SIG-M5 treated with dmso at 0.1 percent for 504 hours (cell line): ENCODE results near the gene ABCC1.
A peak's percentile ranks its signal among the peaks of the same experiment; 100 is the strongest.
"Not testable (repeated sequence)": the region's sequence is repeated elsewhere in the genome, so short reads cannot be mapped to it uniquely, and the experiment has no call there.

ENCODE experiments used
- DNase-seq: peaks from one replicate; lab custom pipeline; 2025; ENCODE audit not compliant: unreplicated experiment; lab: John Stamatoyannopoulos, UW

The ABCC1 gene

GRCh38 chr16:16104804-16105141 lies 155.4 kb downstream of the ABCC1 start:
- DNase-seq, result not testable (repeated sequence)

GRCh38 chr16:16105646-16106045 lies 156.2 kb downstream of the ABCC1 start:
- no peak for DNase-seq

DNA sequence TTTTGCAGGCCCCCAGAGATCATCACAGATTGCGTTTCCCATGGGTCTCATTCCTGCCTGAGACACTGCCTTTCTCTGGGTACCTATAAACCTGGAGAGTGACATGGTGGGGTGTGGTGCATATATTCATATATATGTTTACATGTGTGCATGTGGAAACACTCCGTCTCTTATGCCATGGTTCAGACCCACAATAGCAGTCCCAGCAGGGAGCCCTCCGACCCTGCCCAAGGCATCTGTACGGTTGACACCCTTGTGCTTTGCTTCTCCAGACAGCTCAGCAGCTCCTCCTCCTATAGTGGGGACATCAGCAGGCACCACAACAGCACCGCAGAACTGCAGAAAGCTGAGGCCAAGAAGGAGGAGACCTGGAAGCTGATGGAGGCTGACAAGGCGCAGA lies 157.1 kb downstream of the ABCC1 start:
- no peak for DNase-seq

DNA sequence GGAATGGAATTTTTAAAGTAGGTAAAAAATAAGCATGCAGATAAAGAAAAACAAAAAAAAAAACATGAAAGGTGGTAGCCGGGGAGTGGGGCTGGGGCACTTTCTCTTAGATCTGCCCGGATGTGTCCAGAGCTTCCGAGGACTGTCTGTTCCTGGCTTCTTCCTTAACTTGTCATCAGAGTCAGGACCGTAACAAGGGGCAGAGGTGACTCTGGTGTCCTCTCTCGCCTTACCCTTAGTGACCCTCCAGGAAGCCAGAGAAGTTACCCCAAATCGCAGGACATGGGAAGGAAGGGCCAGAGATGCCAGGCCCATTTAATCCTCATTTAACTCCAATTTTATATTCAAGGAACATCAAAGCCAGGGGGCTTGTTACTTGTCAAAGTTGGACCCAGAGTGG lies 158.4 kb downstream of the ABCC1 start:
- DNase-seq, result no peak

GRCh38 chr16:16108759-16109158 lies 159.3 kb downstream of the ABCC1 start:
- DNase-seq, result no peak

DNA sequence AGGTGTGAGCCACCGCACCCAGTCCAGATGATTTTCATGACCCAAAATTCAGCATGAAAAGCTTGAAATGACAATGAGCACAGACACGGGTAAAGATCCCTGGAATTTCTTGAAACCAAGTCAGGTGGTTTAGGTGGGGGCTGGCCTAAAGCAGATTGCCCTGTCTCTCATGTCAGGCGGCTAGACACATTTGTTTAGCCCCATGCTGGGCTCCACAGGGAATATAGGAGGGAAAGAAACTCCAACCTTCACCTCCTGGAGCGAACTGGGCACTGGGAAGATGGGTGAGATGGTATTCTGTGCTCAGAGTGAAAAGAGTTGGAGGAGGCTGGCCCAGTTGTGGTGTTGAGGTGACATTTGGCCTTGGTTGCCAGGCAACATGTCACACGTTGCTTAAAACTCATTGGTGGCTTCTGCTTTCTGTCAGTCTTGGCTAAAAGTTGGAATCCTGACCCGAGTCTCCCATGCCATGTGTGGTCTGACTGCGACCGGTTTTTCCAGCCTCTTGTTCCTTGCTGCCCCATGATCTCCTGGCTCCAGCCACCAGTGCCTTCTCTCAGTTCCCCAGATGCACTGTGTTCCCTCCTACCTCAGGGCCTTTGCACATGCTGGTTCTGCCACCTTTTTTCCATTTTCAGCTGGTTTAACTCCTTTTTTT lies 160.2 kb downstream of the ABCC1 start:
- DNase-seq, result no peak

DNA sequence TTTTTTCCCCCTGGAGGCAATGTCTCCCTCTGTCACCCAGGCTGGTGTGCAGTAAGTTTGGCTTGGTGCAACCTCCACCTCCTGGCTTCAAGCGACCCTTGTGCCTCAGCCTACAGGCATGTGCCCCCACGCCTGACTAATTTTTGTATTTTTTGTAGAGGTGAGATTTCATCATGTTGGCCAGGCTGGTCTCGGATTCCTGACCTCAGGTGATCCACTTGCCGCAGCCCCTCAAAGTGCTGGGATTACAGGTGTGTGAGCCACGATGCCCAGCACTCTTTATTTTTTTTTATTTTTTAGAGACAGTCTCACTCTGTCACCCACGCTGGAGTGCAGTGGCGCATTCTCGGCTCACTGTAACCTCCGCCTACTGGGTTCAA lies 160.7 kb downstream of the ABCC1 start:
- no peak for DNase-seq

DNA sequence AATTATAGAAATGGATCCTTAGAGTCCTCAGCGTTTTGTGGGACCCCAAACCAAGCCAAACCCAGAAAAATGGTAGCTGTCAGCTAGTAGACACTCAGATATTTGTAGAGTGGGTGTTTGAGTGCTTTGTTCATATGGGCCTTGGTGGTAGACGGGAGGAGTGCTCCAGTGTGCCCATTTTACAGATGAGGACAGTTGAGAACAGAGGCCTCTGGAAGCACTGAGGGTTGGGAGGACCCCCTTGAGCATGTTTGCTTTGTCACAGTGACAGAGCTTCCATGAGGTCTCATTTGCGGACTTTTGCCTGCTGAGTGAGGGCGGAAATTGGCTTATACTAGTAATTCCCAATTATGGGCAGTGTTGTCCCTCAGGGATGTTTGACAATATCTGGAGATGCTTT lies 162.2 kb downstream of the ABCC1 start:
- no peak for DNase-seq

- DNase-seq, result no peak
Observed at GRCh38 chr16:16112450-16113053, 163.1 kb downstream of the ABCC1 start.

GRCh38 chr16:16113076-16113475 lies 163.7 kb downstream of the ABCC1 start:
- DNase-seq, result no peak

DNA sequence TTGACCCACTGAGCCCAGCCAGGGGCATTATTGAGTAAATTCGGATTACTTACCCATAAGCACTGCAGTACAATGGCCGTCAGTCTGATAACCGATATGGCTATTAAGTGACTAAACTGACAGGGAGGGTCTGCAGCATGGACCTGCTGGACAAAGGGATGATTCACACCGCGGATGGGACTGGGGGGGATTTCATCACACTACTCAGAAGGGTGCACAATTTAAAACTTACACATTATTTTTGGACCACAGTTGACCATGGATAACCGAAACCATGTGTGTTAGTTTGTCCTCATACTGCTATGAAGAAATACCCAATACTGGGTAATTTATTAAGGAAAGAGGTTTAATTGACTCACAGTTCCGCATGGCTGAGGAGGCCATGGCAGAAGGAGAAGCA lies 167.4 kb downstream of the ABCC1 start:
- no peak for DNase-seq

GRCh38 chr16:16118337-16118736 lies 168.9 kb downstream of the ABCC1 start:
- no peak for DNase-seq

- no peak for DNase-seq
Observed at GRCh38 chr16:16120044-16120381, 170.6 kb downstream of the ABCC1 start.

- no peak for DNase-seq
Observed at GRCh38 chr16:16120382-16121184, 171.2 kb downstream of the ABCC1 start.

GRCh38 chr16:16121185-16121727 lies 171.8 kb downstream of the ABCC1 start:
- no peak for DNase-seq

DNA sequence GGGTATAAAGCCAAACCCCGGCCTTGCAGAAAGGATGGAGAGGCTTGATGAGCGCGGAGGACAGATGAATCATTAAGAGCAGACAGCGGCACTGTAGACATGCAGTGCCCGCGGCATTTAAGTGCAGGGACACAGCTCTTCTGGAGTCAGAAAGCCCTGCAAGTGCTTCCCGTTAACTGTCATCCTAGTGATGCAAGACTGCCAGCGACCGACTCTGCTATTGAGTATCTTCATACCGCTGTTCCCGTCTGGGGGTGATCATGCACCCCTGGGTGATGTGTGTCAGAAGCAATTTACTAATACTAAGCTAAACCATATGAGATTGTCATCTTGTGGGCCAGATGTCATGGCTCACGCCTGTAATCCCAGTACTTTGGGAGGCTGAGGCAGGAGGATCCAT lies 172.8 kb downstream of the ABCC1 start:
- no peak for DNase-seq

GRCh38 chr16:16124438-16124837 lies 175.0 kb downstream of the ABCC1 start:
- no peak for DNase-seq

GRCh38 chr16:16124974-16125373 lies 175.6 kb downstream of the ABCC1 start:
- DNase-seq, result no peak

DNA sequence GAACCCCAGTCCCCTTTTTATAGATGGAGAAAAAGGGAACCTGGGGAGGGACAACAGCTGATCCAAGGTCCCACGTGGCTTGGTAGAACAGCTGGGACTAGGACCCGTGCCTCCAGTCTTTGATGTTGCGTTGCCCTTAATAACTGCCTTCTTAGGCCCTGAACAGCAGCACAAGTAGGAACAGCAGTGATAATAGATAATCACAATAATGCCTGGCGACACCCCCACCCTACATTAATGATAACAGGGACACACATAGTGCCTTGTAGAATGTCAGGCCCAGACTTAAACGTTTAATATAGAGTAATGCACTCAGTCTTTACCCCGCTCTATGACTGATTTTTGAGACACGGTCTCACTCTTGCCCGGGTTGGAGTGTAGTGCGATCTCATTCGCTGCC lies 177.5 kb downstream of the ABCC1 start:
- DNase-seq, result no peak

- peak; percentile 47 for DNase-seq
Observed at GRCh38 chr16:16127469-16128116, 178.2 kb downstream of the ABCC1 start.

- no peak for DNase-seq
Observed at GRCh38 chr16:16131204-16131603, 181.8 kb downstream of the ABCC1 start.

DNA sequence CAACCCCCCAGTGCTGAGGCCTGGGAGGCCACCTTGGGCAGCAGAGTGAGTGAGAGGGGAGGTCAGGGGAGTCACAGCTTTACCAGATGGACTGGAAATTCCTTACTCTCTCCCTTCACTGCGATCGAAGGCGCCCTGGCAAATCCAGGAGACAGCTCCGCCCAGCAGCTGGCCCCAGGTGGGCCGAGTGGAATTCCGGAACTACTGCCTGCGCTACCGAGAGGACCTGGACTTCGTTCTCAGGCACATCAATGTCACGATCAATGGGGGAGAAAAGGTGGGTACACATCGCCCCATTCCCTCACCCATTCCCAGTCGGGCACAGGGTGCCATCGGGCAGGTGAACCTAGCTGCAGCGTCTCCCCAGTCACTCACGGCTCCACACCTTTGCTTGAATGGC lies 182.2 kb downstream of the ABCC1 start:
- no peak for DNase-seq
